A549 treated with CORT108297 at 1 μM for 4 hours (cell line): ENCODE results near the gene ZC3H12C. TPM values are rescaled to one million over a fixed set of nuclear protein-coding genes. Genes with fewer than 3 reads are reported as not detected.

Experiments
- total RNA-seq: library from RNA; stranded (reverse); fragments of 200-300 nt; extraction: Qiagen RNA extraction; gene quantifications from 5 replicates; pipeline ENCODE4 v1.2.3, GENCODE V29; 2022

ZC3H12C gene
- total RNA-seq = 5.2 to 10.1 TPM (median 8.3 TPM) in 5 replicates

GRCh38 chr11:110092515-110093406 is at the start of gene ZC3H12C:
Gene ZC3H12C (plus strand): TSS chr11:110093392. CDS start chr11:110093412, 20 bp downstream.

Other genes with a start within 250 kb of the ZC3H12C start
- 76.1 to 140 TPM (median 118 TPM) in 5 replicates for gene RDX, start 203.2 kb downstream of the ZC3H12C start, total RNA-seq